Left colon (tissue), 2 donors: ENCODE data around the gene MEGF11. TPM values are rescaled to one million over a fixed set of nuclear protein-coding genes. Genes with fewer than 3 reads are reported as not detected.

Experiments
- ATAC-seq: fragments of 200-7000 bp; cut with Tn5 transposase; one replicate; pipeline ENCODE4 v1.9.1; 2020; ENCODE audit warnings: mild to moderate bottlenecking, moderate library complexity
- DNase-seq, 2 donors: peaks; one replicate each; pipeline ENCODE4 v3.0.0-alpha.2; 2020
- intact Hi-C, 2 donors: fragments of 100-400 bp; cut with DNase I in 1 of 2; cut with micrococcal nuclease in 1 of 2; formaldehyde crosslinking; loops; one replicate each; pipeline versions ENCODE4 v1.11.2 to v1.14.0; 2022; cut with DNase I, micrococcal nuclease
- total RNA-seq, 2 donors: library from RNA; stranded (reverse); fragmentation: NEBNext Ultra II Directional; extraction: Animal tissue kit (Norgen Biotek cat#: 25700); gene quantifications; one replicate each; pipeline ENCODE4 v1.2.1, GENCODE V29; 2021
- donor health status: DM: no; HTN: no; CAD: no.
- donor health status: DM: yes; HTN: yes; CAD: no.

The MEGF11 gene
- total RNA-seq, 2 donors from 2014 or later, result not detected

- intact Hi-C loops, result no loop called here
- DNase-seq, result no peak
- ATAC-seq, result no peak
Measured at GRCh38 chr15:65957451-65957850, 296.1 kb downstream of the MEGF11 start.

GRCh38 chr15:65956899-65957298 lies 296.7 kb downstream of the MEGF11 start:
- no peak for ATAC-seq
- no peak for DNase-seq
- intact Hi-C loops, result no loop called here

GRCh38 chr15:65956307-65956706 lies 297.2 kb downstream of the MEGF11 start:
- DNase-seq (no peak), ATAC-seq (peak; percentile 44)
- intact Hi-C loops, result no loop called here

- ATAC-seq (no peak), DNase-seq (no peak)
- intact Hi-C loops, result no loop called here
Measured at GRCh38 chr15:65954289-65954741, 299.2 kb downstream of the MEGF11 start.

GRCh38 chr15:65953622-65954021 lies 299.9 kb downstream of the MEGF11 start:
- DNase-seq (no peak), ATAC-seq (no peak)
- intact Hi-C loops, result no loop called here

- intact Hi-C loops, result no loop called here
- DNase-seq (peak in 1 of 2 donors; percentile 27), ATAC-seq (no peak)
Measured at GRCh38 chr15:65952391-65953053, 301.0 kb downstream of the MEGF11 start.

- no peak for DNase-seq
- intact Hi-C loops, result no loop called here
- ATAC-seq, result no peak
Measured at GRCh38 chr15:65951007-65951406, 302.5 kb downstream of the MEGF11 start.

- ATAC-seq, result no peak
- DNase-seq, result no peak
- intact Hi-C loops, result no loop called here
Measured at GRCh38 chr15:65949491-65949890, 304.1 kb downstream of the MEGF11 start.

GRCh38 chr15:65949011-65949410 lies 304.5 kb downstream of the MEGF11 start:
- no peak for ATAC-seq
- DNase-seq, result no peak
- intact Hi-C loops, result no loop called here

- DNase-seq, result no peak
- intact Hi-C loops, result no loop called here
- ATAC-seq, result peak; percentile 53
Measured at GRCh38 chr15:65948383-65948782, 305.2 kb downstream of the MEGF11 start.

GRCh38 chr15:65947041-65947440 lies 306.5 kb downstream of the MEGF11 start:
- DNase-seq (no peak), ATAC-seq (no peak)
- intact Hi-C loops, result no loop called here

GRCh38 chr15:65945616-65946015 lies 307.9 kb downstream of the MEGF11 start:
- intact Hi-C loops, result no loop called here
- DNase-seq (no peak), ATAC-seq (no peak)

GRCh38 chr15:65944404-65944803 lies 309.1 kb downstream of the MEGF11 start:
- no peak for ATAC-seq
- no peak for DNase-seq
- intact Hi-C loops, result no loop called here

GRCh38 chr15:65942436-65942835 lies 311.1 kb downstream of the MEGF11 start:
- no peak for DNase-seq
- ATAC-seq, result no peak
- intact Hi-C loops, result no loop called here

GRCh38 chr15:65940618-65940909 lies 313.0 kb downstream of the MEGF11 start:
- no peak for ATAC-seq
- no peak for DNase-seq
- intact Hi-C loops, result no loop called here

GRCh38 chr15:65939901-65940617 lies 313.5 kb downstream of the MEGF11 start:
- intact Hi-C loops, result no loop called here
- ATAC-seq (peak; percentile 52), DNase-seq (no peak)

GRCh38 chr15:65938604-65939003 lies 314.9 kb downstream of the MEGF11 start:
- intact Hi-C loops, result no loop called here
- DNase-seq, result no peak
- no peak for ATAC-seq

GRCh38 chr15:65937476-65937875 lies 316.1 kb downstream of the MEGF11 start:
- DNase-seq, result no peak
- ATAC-seq, result no peak
- intact Hi-C loops, result no loop called here

GRCh38 chr15:65937054-65937453 lies 316.5 kb downstream of the MEGF11 start:
- no peak for DNase-seq
- no peak for ATAC-seq
- intact Hi-C loops, result no loop called here

- DNase-seq, result no peak
- intact Hi-C loops, result no loop called here
- no peak for ATAC-seq
Measured at GRCh38 chr15:65936282-65936681, 317.3 kb downstream of the MEGF11 start.

GRCh38 chr15:65935391-65935790 lies 318.2 kb downstream of the MEGF11 start:
- intact Hi-C loops, result no loop called here
- ATAC-seq (no peak), DNase-seq (no peak)
